Endodermal cell (in vitro differentiated cells): Measurements from ENCODE around the gene TMPRSS13. TPM values are rescaled to one million over a fixed set of nuclear protein-coding genes. Genes with fewer than 3 reads are reported as not detected.

Source experiments
- DNase-seq: peaks from one replicate; pipeline ENCODE4 v3.0.0-alpha.2; 2017
- H3K27ac ChIP-seq: 2 replicates; pipeline ENCODE4 v1.5.1; 2013; ENCODE audit warnings: mild to moderate bottlenecking, low read depth, low read length, moderate library complexity
- H3K27me3 ChIP-seq: 2 replicates; pipeline ENCODE4 v1.6.1; 2013; ENCODE audit warnings: mild to moderate bottlenecking, low read length, moderate library complexity; ENCODE audit not compliant: insufficient read depth, control insufficient read depth, poor library complexity, severe bottlenecking
- H3K36me3 ChIP-seq: 2 replicates; pipeline ENCODE4 v1.7.0; 2013; ENCODE audit warnings: mild to moderate bottlenecking, low read length, moderate library complexity; ENCODE audit not compliant: control insufficient read depth, insufficient read depth
- H3K4me1 ChIP-seq: one replicate; pipeline ENCODE4 v1.7.0; 2013; ENCODE audit warnings: low read length; ENCODE audit not compliant: control insufficient read depth, insufficient read depth
- H3K4me3 ChIP-seq: 2 replicates; pipeline ENCODE4 v1.5.1; 2013; ENCODE audit warnings: mild to moderate bottlenecking, low read length, moderate library complexity
- H3K9ac ChIP-seq: 2 replicates; pipeline ENCODE4 v1.6.1; 2013; ENCODE audit warnings: mild to moderate bottlenecking, low read length, moderate library complexity; ENCODE audit not compliant: poor library complexity, severe bottlenecking; ENCODE audit errors: extremely low read depth
- H3K9me3 ChIP-seq: 2 replicates; pipeline ENCODE4 v1.6.1; 2013; ENCODE audit warnings: mild to moderate bottlenecking, low read length, moderate library complexity; ENCODE audit not compliant: control insufficient read depth
- H3K27ac Mint-ChIP-seq: 2 replicates; pipeline ENCODE4 v1.8.0; 2020; ENCODE audit warnings: mixed read lengths
- H3K27me3 Mint-ChIP-seq: 2 replicates; pipeline ENCODE4 v1.8.0; 2021; ENCODE audit warnings: mild to moderate bottlenecking, mixed read lengths; ENCODE audit not compliant: insufficient read depth
- H3K36me3 Mint-ChIP-seq: 2 replicates; pipeline ENCODE4 v1.8.0; 2020; ENCODE audit warnings: low read depth, mixed read lengths
- H3K4me1 Mint-ChIP-seq: 2 replicates; pipeline ENCODE4 v1.8.0; 2020; ENCODE audit warnings: mixed read lengths
- H3K4me3 Mint-ChIP-seq: 2 replicates; pipeline ENCODE4 v1.8.0; 2020; ENCODE audit warnings: mild to moderate bottlenecking, moderate library complexity, mixed read lengths
- H3K9me3 Mint-ChIP-seq: 2 replicates; pipeline ENCODE4 v1.8.0; 2020; ENCODE audit warnings: mild to moderate bottlenecking, mixed read lengths
- CTCF ChIP-seq: fragments of 200-600 bp; sonication (generic); conservative IDR thresholded peaks from 2 replicates; pipeline ENCODE4 v1.5.0; 2021; ENCODE audit warnings: antibody characterized with exemption, mild to moderate bottlenecking
- WGBS, 2 experiments: methylation state at CpG; one replicate each; pipeline versions ENCODE4 v1.1.5 to v1.1.7; 2013; ENCODE audit warnings: missing lambda C conversion rate in 2 of 2, mixed read lengths in 1 of 2; ENCODE audit not compliant: insufficient coverage in 1 of 2, insufficient read length in 1 of 2; 5-methylcytosine and 5-hydroxymethylcytosine counted together
- total RNA-seq, 2 donors: library from RNA; stranded (reverse); fragmentation: NEBNext Ultra II Directional in 1 of 2; extraction: Animal tissue kit (Norgen Biotek cat#: 25700) in 1 of 2; gene quantifications; 2 replicates in 1 of 2; 3 replicates in 1 of 2; pipeline ENCODE4 v1.2.1, GENCODE V29; 2021

Gene TMPRSS13
- total RNA-seq, 2 donors from 2014 or later, result 2.5 to 6.4 TPM

DNA sequence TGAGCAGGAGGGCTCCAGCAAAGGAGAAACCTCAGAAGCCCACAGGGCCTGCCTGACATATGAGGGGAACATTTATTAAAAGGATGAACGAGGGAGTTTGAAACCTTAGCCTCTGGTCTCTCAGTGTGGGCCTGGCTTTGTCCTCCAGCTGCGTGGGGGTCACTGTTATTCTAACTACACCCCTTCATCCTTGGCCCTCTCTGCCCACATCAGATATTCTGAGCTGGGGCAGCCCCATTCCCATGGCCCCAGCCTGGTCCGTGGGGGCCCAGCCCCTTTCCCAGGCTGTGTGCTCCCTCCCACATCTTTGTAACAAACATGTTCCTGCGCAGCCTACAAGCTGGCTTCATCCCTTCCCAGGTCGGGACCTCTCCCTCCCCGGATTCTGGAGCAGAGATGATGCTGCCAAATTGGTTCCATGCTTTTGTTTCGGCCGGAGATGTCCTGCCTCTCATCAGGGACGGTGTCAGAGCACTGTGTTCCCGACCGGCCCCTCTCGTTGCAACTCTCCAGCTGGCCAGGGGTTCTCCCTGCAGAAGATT is 56.7 kb downstream of the TMPRSS13 start:
- Mint-ChIP-seq H3K27me3 (peaks cover 44% of the 10 kb centered on the region), H3K4me3 (no peak overlapping the region), H3K4me1 (peaks cover 56% of the 10 kb centered on the region)

DNA sequence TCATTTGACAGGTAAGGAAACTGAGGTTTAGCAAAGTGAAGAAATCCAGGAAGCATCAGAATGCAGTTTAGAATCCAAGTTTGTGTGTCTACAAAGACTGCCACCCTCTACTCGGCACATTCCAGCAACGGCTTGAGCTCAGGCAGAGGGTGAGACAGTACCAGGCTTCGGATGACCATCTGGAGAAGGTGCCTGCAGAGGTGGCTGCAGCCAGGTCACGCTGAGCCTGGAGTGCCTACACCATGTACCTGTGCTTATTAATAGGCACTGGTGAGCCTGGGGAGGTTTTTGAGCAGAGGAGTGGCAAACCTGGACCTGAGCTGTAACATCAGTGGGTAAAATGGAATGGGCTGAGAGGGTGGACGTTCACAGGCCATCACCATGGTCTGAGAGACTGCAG is 57.4 kb downstream of the TMPRSS13 start:
- peaks cover 4% of the 10 kb centered on the region for H3K36me3 ChIP-seq
- H3K4me3 Mint-ChIP-seq, result no peak overlapping the region
- peaks cover 40% of the 10 kb centered on the region for H3K27me3 Mint-ChIP-seq
- 90 to 93% methylated on average over 5 of the region's 5 CpGs for WGBS, 2 experiments
- no peak overlapping the region for H3K27ac Mint-ChIP-seq
- no peak overlapping the region for H3K4me3 ChIP-seq
- H3K4me1 ChIP-seq, result peaks cover 14% of the 10 kb centered on the region
- H3K27me3 ChIP-seq, result peaks cover 4% of the 10 kb centered on the region
- H3K9ac ChIP-seq, result no peak overlapping the region
- TF ChIP-seq CTCF, result no peak
- H3K9me3 ChIP-seq, result no peaks in the 10 kb centered on the region
- no peak overlapping the region for H3K27ac ChIP-seq
- no peaks in the 10 kb centered on the region for H3K9me3 Mint-ChIP-seq
- H3K4me1 Mint-ChIP-seq, result peaks cover 49% of the 10 kb centered on the region
- H3K36me3 Mint-ChIP-seq, result peaks cover 2% of the 10 kb centered on the region
- DNase-seq, result no peak

More for the DNA sequence above, 56.7 kb downstream of the TMPRSS13 start:
- no peak overlapping the region for H3K27ac ChIP-seq
- H3K4me3 ChIP-seq, result no peak overlapping the region
- H3K9ac ChIP-seq, result no peak overlapping the region
- Mint-ChIP-seq H3K27ac (no peak overlapping the region), H3K9me3 (no peaks in the 10 kb centered on the region), H3K36me3 (peaks cover 2% of the 10 kb centered on the region)
- no peaks in the 10 kb centered on the region for H3K9me3 ChIP-seq
- WGBS, 2 experiments, result 89 to 93% methylated on average over 10 to 12 of the region's 12 CpGs
- no peak for TF ChIP-seq CTCF
- peaks cover 4% of the 10 kb centered on the region for H3K27me3 ChIP-seq
- DNase-seq, result no peak
- H3K4me1 ChIP-seq, result peaks cover 17% of the 10 kb centered on the region
- H3K36me3 ChIP-seq, result peaks cover 4% of the 10 kb centered on the region

DNA sequence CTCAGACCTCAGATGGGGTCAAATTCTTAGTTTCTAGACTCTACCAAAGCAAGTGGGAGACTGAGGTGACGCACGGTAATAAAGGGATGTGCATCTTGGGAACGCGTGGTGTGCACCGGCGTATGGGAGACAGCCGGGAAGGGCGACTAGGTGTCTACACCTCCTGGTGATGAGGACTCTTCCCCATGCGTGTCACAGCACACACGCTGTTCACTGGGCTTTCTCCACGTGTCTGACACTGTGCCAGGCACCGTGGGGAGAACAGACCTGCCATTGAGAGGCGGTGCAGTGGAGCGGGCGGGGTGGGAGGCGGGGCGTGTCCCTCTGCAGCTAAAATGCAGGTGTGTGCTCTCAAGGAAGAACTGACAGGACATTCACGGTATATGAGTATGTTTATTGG is 58.0 kb downstream of the TMPRSS13 start:
- WGBS, 2 experiments, result 92 to 93% methylated on average over 9 to 18 of the region's 18 CpGs
- H3K27ac Mint-ChIP-seq, result no peak overlapping the region
- no peak for DNase-seq
- peaks cover 48% of the 10 kb centered on the region for H3K4me1 Mint-ChIP-seq
- H3K4me1 ChIP-seq, result peaks cover 14% of the 10 kb centered on the region
- H3K9me3 Mint-ChIP-seq, result no peaks in the 10 kb centered on the region
- no peak overlapping the region for H3K4me3 ChIP-seq
- no peak overlapping the region for H3K9ac ChIP-seq
- peaks cover 38% of the 10 kb centered on the region for H3K27me3 Mint-ChIP-seq
- peaks cover 2% of the 10 kb centered on the region for H3K36me3 Mint-ChIP-seq
- H3K27ac ChIP-seq, result no peak overlapping the region
- peaks cover 4% of the 10 kb centered on the region for H3K27me3 ChIP-seq
- no peak overlapping the region for H3K4me3 Mint-ChIP-seq
- H3K9me3 ChIP-seq, result no peaks in the 10 kb centered on the region
- H3K36me3 ChIP-seq, result peaks cover 4% of the 10 kb centered on the region
- no peak for TF ChIP-seq CTCF
